HepG2 (cell line): Measurements from ENCODE around the gene SYNE3. TPM values are rescaled to one million over a fixed set of nuclear protein-coding genes. Genes with fewer than 3 reads are reported as not detected.
A peak's percentile ranks its signal among the peaks of the same experiment; 100 is the strongest.

ENCODE experiments used
- TIGD3 ChIP-seq: sonication (generic); formaldehyde crosslinking; IDR thresholded peaks from 2 replicates; pipeline ENCODE4 v1.5.1; 2020; ENCODE audit warnings: mild to moderate bottlenecking, missing genetic modification reagents, borderline replicate concordance
- ZBTB1 ChIP-seq: sonication (generic); formaldehyde crosslinking; IDR thresholded peaks from 2 replicates; pipeline ENCODE4 v1.4.0; 2020; ENCODE audit warnings: missing genetic modification reagents, borderline replicate concordance
- ZBTB40 ChIP-seq, 2 experiments: fragments of 450-650 bp in 1 of 2; sonication (generic) in 1 of 2; formaldehyde crosslinking in 1 of 2; IDR thresholded peaks; 2 replicates each; pipeline versions ENCODE4 v1.6.1 to v1.8.0; 2016 to 2022; ENCODE audit warnings: antibody characterized with exemption in 1 of 2, mild to moderate bottlenecking in 1 of 2, missing genetic modification reagents in 1 of 2
- ZNF296 ChIP-seq: sonication (generic); formaldehyde crosslinking; conservative IDR thresholded peaks from 2 replicates; pipeline ENCODE4 v1.5.0; 2020; ENCODE audit warnings: mild to moderate bottlenecking, missing genetic modification reagents
- ZNF576 ChIP-seq: sonication (generic); formaldehyde crosslinking; IDR thresholded peaks from 2 replicates; pipeline ENCODE4 v1.4.0; 2020; ENCODE audit warnings: mild to moderate bottlenecking, missing genetic modification reagents
- ZNF703 ChIP-seq: sonication (generic); formaldehyde crosslinking; IDR thresholded peaks from 2 replicates; pipeline ENCODE4 v1.5.1; 2020; ENCODE audit warnings: missing genetic modification reagents, mild to moderate bottlenecking, moderate library complexity, borderline replicate concordance
- polyA plus RNA-seq, 8 experiments: library from polyadenylated mRNA; depleted of rRNA in 3 of 8; stranded (reverse) in 7 of 8; unstranded in 1 of 8; fragments of >200 nt; fragmentation: Illumina TruSeq in 4 of 8; extraction: Trizol in 4 of 8; gene quantifications; 2 replicates each; pipeline versions ENCODE4 v1.2.1 to v1.2.3, GENCODE V29; 2011 to 2016; ENCODE audit warnings: low read depth in 4 of 8, missing spikeins in 1 of 8, mixed read lengths in 1 of 8; ENCODE audit not compliant: insufficient read depth in 1 of 8
- total RNA-seq, 5 experiments: library from RNA; depleted of rRNA; stranded (reverse); fragments of >200 nt; fragmentation: Illumina TruSeq; extraction: Trizol; gene quantifications; 2 replicates each; pipeline ENCODE4 v1.2.3, GENCODE V29; 2016; ENCODE audit warnings: low read depth in 1 of 5
- TF ChIP-seq, protein P1 (sequence below): sonication (generic); formaldehyde crosslinking; IDR thresholded peaks from one replicate; pipeline ENCODE4 v1.5.1; 2020; ENCODE audit warnings: mild to moderate bottlenecking, missing genetic modification reagents; ENCODE audit errors: not compliant biosample characterization

The SYNE3 gene
- total and polyA plus RNA-seq, 2 of the 13 experiments (the other 11 are each of a cell fraction or from before 2014, with no cell fraction given), result 7.8 to 8.0 TPM

DNA sequence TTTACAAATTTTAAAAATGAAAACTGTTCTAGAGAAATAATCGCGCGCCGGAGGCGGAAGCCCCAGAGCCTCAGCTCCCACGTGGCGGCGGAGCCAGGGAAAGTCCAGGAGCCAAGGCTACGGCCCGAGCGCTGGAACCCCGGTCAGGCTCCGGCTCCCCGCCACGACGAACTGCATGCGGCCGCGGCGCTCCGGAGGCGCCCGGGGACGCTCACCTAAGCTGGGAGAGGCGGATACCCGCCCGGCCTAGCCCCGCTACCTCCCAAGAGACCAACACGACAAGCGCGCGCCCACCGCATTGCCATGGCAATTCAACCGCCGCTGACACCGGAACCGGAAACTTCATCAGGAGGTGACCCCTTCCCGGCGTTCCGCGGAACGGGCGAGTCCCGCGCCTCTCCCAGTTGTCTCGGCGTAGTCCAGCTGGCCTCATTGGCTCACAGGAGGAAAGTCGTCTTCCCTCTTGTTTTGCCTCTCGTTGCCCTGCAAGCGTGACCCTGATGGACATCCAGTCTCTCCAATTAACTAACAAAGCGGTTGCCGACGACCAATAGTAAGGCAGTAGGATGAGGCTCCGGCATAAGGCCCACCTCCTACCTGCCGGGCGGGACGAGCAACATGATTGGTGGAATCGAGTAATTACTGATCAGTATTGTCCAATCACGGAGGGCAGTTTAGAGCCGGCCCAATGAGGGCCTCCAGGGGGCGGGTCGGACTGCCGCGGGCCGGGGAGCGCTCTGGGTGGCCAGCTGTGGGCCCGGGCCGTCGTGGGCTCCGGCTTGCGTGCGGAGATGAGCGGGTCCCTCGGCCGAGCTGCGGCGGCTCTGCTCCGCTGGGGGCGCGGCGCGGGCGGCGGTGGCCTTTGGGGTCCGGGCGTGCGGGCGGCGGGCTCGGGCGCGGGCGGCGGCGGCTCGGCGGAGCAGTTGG is 18.1 kb upstream of the SYNE3 start, which contains the start of gene GLRX5 (continued):
- TF ChIP-seq ZBTB40 (IDR thresholded peaks at IDR 0.05), result peak; percentile 88
- no peak for TF ChIP-seq ZBTB40 (CRISPR knock-in tag; IDR thresholded peaks at IDR 0.05)
- TF ChIP-seq, protein P1, sequence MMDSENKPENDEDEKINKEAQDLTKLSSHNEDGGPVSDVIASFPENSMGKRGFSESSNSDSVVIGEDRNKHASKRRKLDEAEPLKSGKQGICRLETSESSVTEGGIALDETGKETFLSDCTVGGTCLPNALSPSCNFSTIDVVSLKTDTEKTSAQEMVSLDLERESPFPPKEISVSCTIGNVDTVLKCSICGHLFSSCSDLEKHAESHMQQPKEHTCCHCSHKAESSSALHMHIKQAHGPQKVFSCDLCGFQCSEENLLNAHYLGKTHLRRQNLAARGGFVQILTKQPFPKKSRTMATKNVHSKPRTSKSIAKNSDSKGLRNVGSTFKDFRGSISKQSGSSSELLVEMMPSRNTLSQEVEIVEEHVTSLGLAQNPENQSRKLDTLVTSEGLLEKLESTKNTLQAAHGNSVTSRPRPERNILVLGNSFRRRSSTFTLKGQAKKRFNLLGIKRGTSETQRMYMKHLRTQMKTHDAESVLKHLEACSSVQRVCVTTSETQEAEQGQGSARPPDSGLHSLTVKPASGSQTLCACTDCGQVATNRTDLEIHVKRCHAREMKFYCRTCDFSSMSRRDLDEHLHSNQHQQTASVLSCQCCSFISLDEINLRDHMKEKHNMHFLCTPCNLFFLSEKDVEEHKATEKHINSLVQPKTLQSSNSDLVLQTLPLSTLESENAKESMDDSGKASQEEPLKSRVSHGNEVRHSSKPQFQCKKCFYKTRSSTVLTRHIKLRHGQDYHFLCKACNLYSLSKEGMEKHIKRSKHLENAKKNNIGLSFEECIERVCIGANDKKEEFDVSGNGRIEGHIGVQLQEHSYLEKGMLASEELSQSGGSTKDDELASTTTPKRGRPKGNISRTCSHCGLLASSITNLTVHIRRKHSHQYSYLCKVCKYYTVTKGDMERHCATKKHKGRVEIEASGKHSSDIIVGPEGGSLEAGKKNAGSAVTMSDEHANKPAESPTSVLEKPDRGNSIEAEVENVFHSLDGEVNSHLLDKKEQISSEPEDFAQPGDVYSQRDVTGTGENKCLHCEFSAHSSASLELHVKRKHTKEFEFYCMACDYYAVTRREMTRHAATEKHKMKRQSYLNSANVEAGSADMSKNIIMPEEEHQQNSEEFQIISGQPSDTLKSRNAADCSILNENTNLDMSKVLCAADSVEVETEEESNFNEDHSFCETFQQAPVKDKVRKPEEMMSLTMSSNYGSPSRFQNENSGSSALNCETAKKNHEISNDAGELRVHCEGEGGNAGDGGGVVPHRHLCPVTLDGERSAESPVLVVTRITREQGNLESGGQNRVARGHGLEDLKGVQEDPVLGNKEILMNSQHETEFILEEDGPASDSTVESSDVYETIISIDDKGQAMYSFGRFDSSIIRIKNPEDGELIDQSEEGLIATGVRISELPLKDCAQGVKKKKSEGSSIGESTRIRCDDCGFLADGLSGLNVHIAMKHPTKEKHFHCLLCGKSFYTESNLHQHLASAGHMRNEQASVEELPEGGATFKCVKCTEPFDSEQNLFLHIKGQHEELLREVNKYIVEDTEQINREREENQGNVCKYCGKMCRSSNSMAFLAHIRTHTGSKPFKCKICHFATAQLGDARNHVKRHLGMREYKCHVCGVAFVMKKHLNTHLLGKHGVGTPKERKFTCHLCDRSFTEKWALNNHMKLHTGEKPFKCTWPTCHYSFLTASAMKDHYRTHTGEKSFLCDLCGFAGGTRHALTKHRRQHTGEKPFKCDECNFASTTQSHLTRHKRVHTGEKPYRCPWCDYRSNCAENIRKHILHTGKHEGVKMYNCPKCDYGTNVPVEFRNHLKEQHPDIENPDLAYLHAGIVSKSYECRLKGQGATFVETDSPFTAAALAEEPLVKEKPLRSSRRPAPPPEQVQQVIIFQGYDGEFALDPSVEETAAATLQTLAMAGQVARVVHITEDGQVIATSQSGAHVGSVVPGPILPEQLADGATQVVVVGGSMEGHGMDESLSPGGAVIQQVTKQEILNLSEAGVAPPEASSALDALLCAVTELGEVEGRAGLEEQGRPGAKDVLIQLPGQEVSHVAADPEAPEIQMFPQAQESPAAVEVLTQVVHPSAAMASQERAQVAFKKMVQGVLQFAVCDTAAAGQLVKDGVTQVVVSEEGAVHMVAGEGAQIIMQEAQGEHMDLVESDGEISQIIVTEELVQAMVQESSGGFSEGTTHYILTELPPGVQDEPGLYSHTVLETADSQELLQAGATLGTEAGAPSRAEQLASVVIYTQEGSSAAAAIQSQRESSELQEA, result no peak
- no peak for TF ChIP-seq ZBTB1 (CRISPR knock-in tag)
- TF ChIP-seq ZNF576, result no peak
- no peak for TF ChIP-seq ZNF703 (CRISPR knock-in tag)
- no peak for TF ChIP-seq ZNF296
- TF ChIP-seq TIGD3 (CRISPR knock-in tag), result no peak
